Fibroblast of pulmonary artery (primary cell): ENCODE results near the gene TCERG1L.

Experiments used
- DNase-seq: peaks from one replicate; pipeline ENCODE4 v3.0.0-alpha.2; 2010; ENCODE audit warnings: low read depth
- H3K4me3 ChIP-seq: replicated peaks from 2 replicates; pipeline ENCODE4 v1.5.1; 2011; ENCODE audit warnings: low read depth, mild to moderate bottlenecking, control low read depth, low read length, moderate library complexity
- TF ChIP-seq, protein P1 (sequence below): IDR thresholded peaks from 2 replicates; pipeline ENCODE4 v1.5.1; 2011; ENCODE audit warnings: mild to moderate bottlenecking, control low read depth, low read length, inconsistent platforms; ENCODE audit errors: missing control alignments

TCERG1L gene

GRCh38 chr10:131047501-131047900 lies 264.0 kb downstream of the TCERG1L start:
- DNase-seq = no peak
- TF ChIP-seq, protein P1, sequence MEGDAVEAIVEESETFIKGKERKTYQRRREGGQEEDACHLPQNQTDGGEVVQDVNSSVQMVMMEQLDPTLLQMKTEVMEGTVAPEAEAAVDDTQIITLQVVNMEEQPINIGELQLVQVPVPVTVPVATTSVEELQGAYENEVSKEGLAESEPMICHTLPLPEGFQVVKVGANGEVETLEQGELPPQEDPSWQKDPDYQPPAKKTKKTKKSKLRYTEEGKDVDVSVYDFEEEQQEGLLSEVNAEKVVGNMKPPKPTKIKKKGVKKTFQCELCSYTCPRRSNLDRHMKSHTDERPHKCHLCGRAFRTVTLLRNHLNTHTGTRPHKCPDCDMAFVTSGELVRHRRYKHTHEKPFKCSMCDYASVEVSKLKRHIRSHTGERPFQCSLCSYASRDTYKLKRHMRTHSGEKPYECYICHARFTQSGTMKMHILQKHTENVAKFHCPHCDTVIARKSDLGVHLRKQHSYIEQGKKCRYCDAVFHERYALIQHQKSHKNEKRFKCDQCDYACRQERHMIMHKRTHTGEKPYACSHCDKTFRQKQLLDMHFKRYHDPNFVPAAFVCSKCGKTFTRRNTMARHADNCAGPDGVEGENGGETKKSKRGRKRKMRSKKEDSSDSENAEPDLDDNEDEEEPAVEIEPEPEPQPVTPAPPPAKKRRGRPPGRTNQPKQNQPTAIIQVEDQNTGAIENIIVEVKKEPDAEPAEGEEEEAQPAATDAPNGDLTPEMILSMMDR = no peak
- no peak overlapping the region for H3K4me3 ChIP-seq

GRCh38 chr10:131046194-131046593 lies 265.3 kb downstream of the TCERG1L start:
- TF ChIP-seq, protein P1 = no peak
- no peak for DNase-seq
- H3K4me3 ChIP-seq = no peak overlapping the region

DNA sequence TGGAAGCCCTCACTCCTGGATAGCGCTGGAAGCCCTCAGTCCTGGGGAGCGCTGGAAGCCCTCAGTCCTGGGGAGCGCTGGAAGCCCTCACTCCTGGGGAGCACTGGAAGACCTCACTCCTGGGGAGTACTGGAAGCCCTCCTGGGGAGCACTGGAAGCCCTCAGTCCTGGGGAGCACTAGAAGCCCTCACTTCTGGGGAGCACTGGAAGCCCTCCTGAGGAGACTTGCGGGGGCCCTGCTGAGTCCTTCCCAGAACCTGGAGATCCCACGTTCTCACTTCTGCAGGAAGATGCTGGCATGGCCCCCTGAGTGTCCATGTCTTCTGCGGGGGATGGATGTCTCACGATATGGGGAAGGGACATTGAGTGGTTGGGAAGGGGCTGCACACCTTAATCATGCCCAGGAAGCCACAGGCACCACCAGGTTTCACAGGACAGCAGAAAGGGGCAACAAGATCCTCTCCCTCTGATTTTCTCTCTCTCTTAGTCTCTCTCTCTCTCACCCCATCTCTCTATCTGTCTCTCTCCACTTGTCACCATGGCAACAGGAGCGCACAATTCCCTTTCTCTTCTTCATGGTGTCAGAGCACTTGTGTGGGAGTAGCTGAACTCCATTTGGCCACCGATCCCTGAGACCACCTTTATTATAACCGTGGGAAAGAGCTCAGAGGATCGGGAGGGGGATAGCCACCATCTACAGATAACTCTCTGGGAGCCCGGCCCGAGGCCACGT lies 267.0 kb downstream of the TCERG1L start:
- no peak overlapping the region for H3K4me3 ChIP-seq
- TF ChIP-seq, protein P1 = no peak
- DNase-seq = no peak

DNA sequence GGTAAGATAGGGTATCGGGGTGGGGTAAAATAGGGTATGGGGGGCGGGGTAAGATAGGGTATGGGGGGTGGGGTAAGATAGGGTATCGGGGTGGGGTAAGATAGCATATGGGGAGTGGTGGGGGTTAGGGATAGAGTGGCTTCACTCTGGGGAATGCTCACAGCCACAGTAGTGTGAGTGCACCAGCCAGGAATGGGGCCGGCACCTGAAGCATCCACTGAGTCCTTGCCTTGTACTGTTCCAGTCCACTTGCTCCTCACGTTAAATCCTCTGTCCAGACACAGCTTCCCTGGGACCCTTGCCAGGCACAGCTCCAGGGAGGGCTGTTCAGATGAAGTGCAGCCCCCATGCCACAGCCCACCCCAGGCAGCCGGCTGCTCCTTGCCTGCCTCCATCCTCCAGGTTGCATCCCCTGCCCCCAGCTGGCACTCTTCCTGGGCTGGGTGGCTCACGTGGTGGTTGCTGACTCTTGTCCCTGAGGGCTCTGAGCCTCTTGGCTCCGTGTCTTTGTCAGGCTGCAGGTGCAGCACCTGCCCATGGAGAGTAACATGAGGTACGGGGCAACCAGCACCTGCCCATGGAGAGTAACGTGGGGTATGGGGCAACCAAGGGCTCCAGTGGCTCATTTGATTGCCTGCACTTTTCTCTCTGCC lies 268.4 kb downstream of the TCERG1L start:
- DNase-seq = no peak
- TF ChIP-seq, protein P1 = no peak
- no peak overlapping the region for H3K4me3 ChIP-seq
